ENCODE data around the gene SSTR3.

Gene SSTR3

GRCh38 chr22:37232140-37232998, 20.1 kb upstream of the SSTR3 start:
- Histone ChIP-seq H3K27ac (replicated peaks) (no peak overlapping the region), H3K27me3 (ENCODE audit: insufficient read depth, poor library complexity, severe bottlenecking) (no peaks in the 10 kb centered on the region), H3K4me3 (replicated peaks; ENCODE audit: insufficient read depth, low read length) (no peak overlapping the region)
- no peak for DNase-seq (ENCODE audit: low read depth in 1 of 2, low spot score in 1 of 2)
- no peak for TF ChIP-seq SPI1 (IDR thresholded peaks at IDR 0.05; ENCODE audit: borderline replicate concordance, low read depth)
- TF ChIP-seq POLR2AphosphoS5 (IDR thresholded peaks at IDR 0.05; ENCODE audit: low read depth), result peak; percentile 25; the same call in 1 of the 2 replicates
- TF ChIP-seq REST (IDR thresholded peaks at IDR 0.05; ENCODE audit: insufficient replicate concordance, low read depth), result no peak

GRCh38 chr22:37231406-37232139, 19.3 kb upstream of the SSTR3 start:
- H3K4me3 ChIP-seq (replicated peaks; ENCODE audit: insufficient read depth, low read length), result no peak overlapping the region
- no peak for DNase-seq (ENCODE audit: low read depth in 1 of 2, low spot score in 1 of 2)
- no peak for TF ChIP-seq CTCF (IDR thresholded peaks at IDR 0.05; ENCODE audit: insufficient read depth, low read length)
- TF ChIP-seq REST (IDR thresholded peaks at IDR 0.05; ENCODE audit: insufficient replicate concordance, low read depth), result no peak
- no peak for TF ChIP-seq SPI1 (IDR thresholded peaks at IDR 0.05; ENCODE audit: borderline replicate concordance, low read depth)
- no peak for TF ChIP-seq GABPA (IDR thresholded peaks at IDR 0.05; ENCODE audit: low read depth)
- peak overlapping the region; percentile 18; the same call in 1 of the 2 replicates for H3K27ac ChIP-seq (replicated peaks)
- H3K27me3 ChIP-seq (ENCODE audit: insufficient read depth, poor library complexity, severe bottlenecking), result no peaks in the 10 kb centered on the region

GRCh38 chr22:37230673-37231405, 18.6 kb upstream of the SSTR3 start:
- TF ChIP-seq POLR2AphosphoS5 (IDR thresholded peaks at IDR 0.05; ENCODE audit: low read depth), result no peak
- no peak for TF ChIP-seq CTCF (IDR thresholded peaks at IDR 0.05; ENCODE audit: insufficient read depth, low read length)
- no peak for TF ChIP-seq SPI1 (IDR thresholded peaks at IDR 0.05; ENCODE audit: borderline replicate concordance, low read depth)
- TF ChIP-seq GABPA (IDR thresholded peaks at IDR 0.05; ENCODE audit: low read depth), result no peak
- TF ChIP-seq REST (IDR thresholded peaks at IDR 0.05; ENCODE audit: insufficient replicate concordance, low read depth), result no peak
- DNase-seq (ENCODE audit: low read depth in 1 of 2, low spot score in 1 of 2), result no peak
- Histone ChIP-seq H3K27me3 (ENCODE audit: insufficient read depth, poor library complexity, severe bottlenecking) (no peaks in the 10 kb centered on the region), H3K27ac (replicated peaks) (peak overlapping the region; percentile 27), H3K4me3 (replicated peaks; ENCODE audit: insufficient read depth, low read length) (no peak overlapping the region)

Data from HL-60 (cell line).